H9 (cell line): ENCODE results near the gene PRH1. TPM values are rescaled to one million over a fixed set of nuclear protein-coding genes. Genes with fewer than 3 reads are reported as not detected.

Source experiments
- DNase-seq: peaks from one replicate; pipeline ENCODE4 v3.0.0-alpha.2; 2017
- H2AFZ ChIP-seq: one replicate; pipeline ENCODE4 v1.6.1; 2013; ENCODE audit warnings: mild to moderate bottlenecking, low read length, control low read depth, moderate library complexity
- H2AK5ac ChIP-seq: 2 replicates; pipeline ENCODE4 v1.6.1; 2013; ENCODE audit warnings: low read length, control low read depth, mixed read lengths; ENCODE audit not compliant: insufficient read length
- H2BK120ac ChIP-seq: one replicate; pipeline ENCODE4 v1.6.1; 2013; ENCODE audit warnings: low read depth, mild to moderate bottlenecking, low read length, control low read depth, inconsistent platforms; ENCODE audit not compliant: poor library complexity, severe bottlenecking
- H2BK12ac ChIP-seq: 2 replicates; pipeline ENCODE4 v1.6.1; 2013; ENCODE audit warnings: low read length, control low read depth, mixed read lengths, low read depth; ENCODE audit not compliant: insufficient read length
- H2BK15ac ChIP-seq: 2 replicates; pipeline ENCODE4 v1.6.1; 2013; ENCODE audit warnings: low read depth, low read length, control low read depth
- H2BK20ac ChIP-seq: one replicate; pipeline ENCODE4 v1.6.1; 2013; ENCODE audit warnings: low read depth, mild to moderate bottlenecking, low read length, control low read depth, inconsistent platforms; ENCODE audit not compliant: poor library complexity, severe bottlenecking
- H2BK5ac ChIP-seq: 2 replicates; pipeline ENCODE4 v1.6.1; 2013; ENCODE audit warnings: low read length, control low read depth, mixed read lengths; ENCODE audit not compliant: insufficient read length
- H3K14ac ChIP-seq: 2 replicates; pipeline ENCODE4 v1.6.1; 2013; ENCODE audit warnings: low read length, control low read depth; ENCODE audit not compliant: insufficient read depth
- H3K18ac ChIP-seq: 2 replicates; pipeline ENCODE4 v1.6.1; 2013; ENCODE audit warnings: low read depth, mild to moderate bottlenecking, mixed read lengths, low read length, control low read depth; ENCODE audit not compliant: insufficient read length
- H3K23ac ChIP-seq: 2 replicates; pipeline ENCODE4 v1.6.1; 2013; ENCODE audit warnings: low read length, control low read depth, mixed read lengths, low read depth; ENCODE audit not compliant: insufficient read length
- H3K23me2 ChIP-seq: 2 replicates; pipeline ENCODE4 v1.6.1; 2013; ENCODE audit warnings: low read depth, mild to moderate bottlenecking, mixed read lengths, low read length, control low read depth; ENCODE audit not compliant: insufficient read length, poor library complexity, severe bottlenecking
- H3K27ac ChIP-seq: 2 replicates; pipeline ENCODE4 v1.5.1; 2013; ENCODE audit warnings: low read length, control low read depth, mixed read lengths, low read depth; ENCODE audit not compliant: insufficient read length
- H3K27me3 ChIP-seq: 2 replicates; pipeline ENCODE4 v1.6.1; 2013; ENCODE audit warnings: low read length, control low read depth, inconsistent platforms; ENCODE audit not compliant: insufficient read depth
- H3K4ac ChIP-seq: 2 replicates; pipeline ENCODE4 v1.6.1; 2013; ENCODE audit warnings: low read depth, mild to moderate bottlenecking, control low read depth, inconsistent platforms, low read length, moderate library complexity
- H3K4me1 ChIP-seq: 2 replicates; pipeline ENCODE4 v1.6.1; 2013; ENCODE audit warnings: low read length, control low read depth, inconsistent platforms; ENCODE audit not compliant: insufficient read depth
- H3K4me2 ChIP-seq: 2 replicates; pipeline ENCODE4 v1.6.1; 2013; ENCODE audit warnings: low read length, control low read depth, mixed read lengths; ENCODE audit not compliant: insufficient read length, insufficient read depth
- H3K56ac ChIP-seq: 2 replicates; pipeline ENCODE4 v1.6.1; 2013; ENCODE audit warnings: low read depth, mild to moderate bottlenecking, mixed read lengths, low read length, control low read depth; ENCODE audit not compliant: insufficient read length
- H3K79me1 ChIP-seq: 2 replicates; pipeline ENCODE4 v1.6.1; 2013; ENCODE audit warnings: low read depth, mild to moderate bottlenecking, moderate library complexity, low read length, control low read depth, inconsistent platforms; ENCODE audit not compliant: insufficient read depth, poor library complexity, severe bottlenecking
- H3K79me2 ChIP-seq: 2 replicates; pipeline ENCODE4 v1.6.1; 2013; ENCODE audit warnings: low read length, control low read depth, inconsistent platforms; ENCODE audit not compliant: insufficient read depth
- H3K9ac ChIP-seq: 2 replicates; pipeline ENCODE4 v1.6.1; 2013; ENCODE audit warnings: low read length, control low read depth, mixed read lengths; ENCODE audit not compliant: insufficient read length; ENCODE audit errors: extremely low read depth
- H3K9me3 ChIP-seq: one replicate; pipeline ENCODE4 v1.6.1; 2013; ENCODE audit warnings: low read depth, low read length, inconsistent platforms; ENCODE audit not compliant: control insufficient read depth
- H3T11ph ChIP-seq: one replicate; pipeline ENCODE4 v1.6.1; 2013; ENCODE audit warnings: mild to moderate bottlenecking, low read length, control low read depth, inconsistent platforms
- H4K20me1 ChIP-seq: one replicate; pipeline ENCODE4 v1.6.1; 2013; ENCODE audit not compliant: control insufficient read depth, insufficient read length, insufficient read depth
- H4K5ac ChIP-seq: 2 replicates; pipeline ENCODE4 v1.6.1; 2013; ENCODE audit warnings: low read depth, mild to moderate bottlenecking, mixed read lengths, low read length, control low read depth; ENCODE audit not compliant: insufficient read length
- H4K8ac ChIP-seq: replicated peaks from 2 replicates; pipeline ENCODE4 v1.6.1; 2013; ENCODE audit warnings: low read length, control low read depth, mixed read lengths, low read depth; ENCODE audit not compliant: insufficient read length
- H4K91ac ChIP-seq: 2 replicates; pipeline ENCODE4 v1.6.1; 2013; ENCODE audit warnings: low read depth, mild to moderate bottlenecking, moderate library complexity, mixed read lengths, low read length, control low read depth; ENCODE audit not compliant: insufficient read length
- H3K27ac Mint-ChIP-seq, 3 experiments: 2 replicates in 2 of 3; 3 replicates in 1 of 3; pipeline ENCODE4 v1.8.0; 2020 to 2021; ENCODE audit warnings: mixed read lengths in 3 of 3, mild to moderate bottlenecking in 1 of 3, moderate library complexity in 1 of 3
- H3K27me3 Mint-ChIP-seq: 2 replicates; pipeline ENCODE4 v1.8.0; 2021; ENCODE audit warnings: low read depth, mild to moderate bottlenecking, moderate library complexity, mixed read lengths
- H3K36me3 Mint-ChIP-seq, 3 experiments: 2 replicates in 2 of 3; 3 replicates in 1 of 3; pipeline ENCODE4 v1.8.0; 2020 to 2021; ENCODE audit warnings: low read depth in 3 of 3, mixed read lengths in 3 of 3; ENCODE audit not compliant: insufficient read depth in 1 of 3
- H3K4me1 Mint-ChIP-seq, 2 experiments: 2 replicates each; pipeline ENCODE4 v1.8.0; 2020; ENCODE audit warnings: mixed read lengths in 2 of 2
- H3K4me3 Mint-ChIP-seq, 2 experiments: 2 replicates in 1 of 2; 3 replicates in 1 of 2; pipeline ENCODE4 v1.8.0; 2020 to 2021; ENCODE audit warnings: mild to moderate bottlenecking in 2 of 2, mixed read lengths in 2 of 2, moderate library complexity in 1 of 2
- H3K9me3 Mint-ChIP-seq, 2 experiments: 2 replicates in 1 of 2; 3 replicates in 1 of 2; pipeline ENCODE4 v1.8.0; 2020; ENCODE audit warnings: mild to moderate bottlenecking in 2 of 2, mixed read lengths in 2 of 2, moderate library complexity in 1 of 2
- CTCF ChIP-seq: fragments of 200-600 bp; sonication (generic); conservative IDR thresholded peaks from 3 replicates; pipeline ENCODE4 v1.8.0; 2021; ENCODE audit warnings: antibody characterized with exemption, mild to moderate bottlenecking
- WGBS: extraction: QIAGEN DNeasy Blood & Tissue Kit; methylation state at CpG from one replicate; pipeline ENCODE4 v1.1.7; 2013; ENCODE audit warnings: missing lambda C conversion rate, low lambda C conversion rate, mixed read lengths; ENCODE audit not compliant: insufficient read length; ENCODE audit errors: extremely low coverage; 5-methylcytosine and 5-hydroxymethylcytosine counted together
- total RNA-seq: library from RNA; stranded (reverse); gene quantifications from 2 replicates; pipeline ENCODE4 v1.2.1, GENCODE V29; 2021

Gene PRH1
- total RNA-seq, 1 experiment from 2014 or later: 14.9 TPM

DNA sequence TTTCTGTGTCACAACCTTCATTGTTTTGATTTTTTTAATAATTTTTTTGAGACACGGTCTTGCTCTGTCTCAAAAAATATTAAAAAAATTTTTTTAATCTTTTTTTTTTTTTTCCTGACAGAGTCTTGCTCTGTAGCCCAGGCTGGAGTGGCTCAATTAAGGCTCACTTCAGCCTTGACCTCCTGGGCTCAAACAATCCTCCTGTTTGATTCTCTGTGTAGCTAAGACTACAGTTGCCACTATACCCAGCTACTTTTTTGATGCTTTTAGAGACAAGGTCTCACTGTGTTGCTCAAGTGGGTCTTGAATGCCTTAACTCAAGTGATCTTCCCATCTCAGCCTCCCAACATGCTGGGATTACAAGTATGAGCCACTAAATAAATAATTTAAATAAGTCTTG is 35.8 kb upstream of the PRH1 start:
- no peak for TF ChIP-seq CTCF
- Histone ChIP-seq H3K9me3 (no peaks in the 10 kb centered on the region), H4K20me1 (no peaks in the 10 kb centered on the region), H3K23me2 (no peaks in the 10 kb centered on the region), H3K23ac (no peak overlapping the region), H2BK120ac (no peak overlapping the region), H3K4me2 (no peak overlapping the region), H3K4me1 (0 out of 2 replicates have a peak, but pooled peaks cover 2% of the 10 kb centered on the region), H2BK15ac (no peak overlapping the region), H3K79me2 (no peaks in the 10 kb centered on the region), H2BK20ac (no peak overlapping the region), H3K14ac (no peak overlapping the region), H3K27me3 (no peaks in the 10 kb centered on the region), H3K79me1 (no peaks in the 10 kb centered on the region), H2BK5ac (no peak overlapping the region), H4K91ac (no peak overlapping the region), H3K9ac (no peak overlapping the region), H2BK12ac (no peak overlapping the region), H3K18ac (no peak overlapping the region), H3T11ph (no peak overlapping the region), H2AK5ac (no peak overlapping the region), H2AFZ (no peak overlapping the region), H3K27ac (no peak overlapping the region), H4K8ac (no peak overlapping the region), H4K5ac (no peak overlapping the region), H3K4ac (no peak overlapping the region), H3K56ac (no peak overlapping the region)
- WGBS: no CpG with 5 or more reads among the region's 1 CpG
- Mint-ChIP-seq H3K9me3 (no peaks in the 10 kb centered on the region; a peak in 1 of 5 replicates), H3K4me1 (peaks cover 0 to 7% of the 10 kb centered on the region in 2 experiments; a peak in 3 of 4 replicates), H3K27ac (no peak overlapping the region), H3K36me3 (peaks cover 0 to 4% (median 0%) of the 10 kb centered on the region in 3 experiments; a peak in 1 of 7 replicates), H3K27me3 (no peaks in the 10 kb centered on the region), H3K4me3 (no peak overlapping the region)
- DNase-seq: no peak
